Stimulated activated CD4-positive, alpha-beta T cell treated with anti-CD3 and anti-CD28 coated beads, Interleukin-4, amount 100 ng/mL, for 4 hours (primary cell): Measurements from ENCODE around the gene SUN2.

Experiments
- DNase-seq, 2 experiments: peaks; one replicate each; pipeline ENCODE4 v3.0.0-alpha.2; 2020

SUN2 gene

DNA sequence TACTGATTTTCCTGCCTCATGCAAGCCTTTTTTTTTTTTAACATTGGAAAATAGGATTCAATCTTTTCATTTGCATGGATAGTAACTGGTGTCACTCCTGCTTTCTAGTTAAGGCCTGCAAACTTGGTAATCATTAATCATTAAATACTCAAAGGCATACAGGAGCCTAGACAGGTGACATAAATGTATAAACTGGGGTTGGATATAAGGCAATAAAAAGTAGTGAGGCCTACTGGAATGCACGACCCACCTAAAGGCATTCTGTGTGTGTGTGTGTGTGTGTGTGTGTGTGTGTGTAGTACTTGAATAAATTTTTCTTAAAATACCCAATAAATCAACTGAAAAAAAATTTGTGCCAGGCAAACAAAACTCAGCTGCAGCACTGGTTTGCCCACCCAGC, 66.1 kb downstream of the SUN2 start:
- DNase-seq, result no peak

DNA sequence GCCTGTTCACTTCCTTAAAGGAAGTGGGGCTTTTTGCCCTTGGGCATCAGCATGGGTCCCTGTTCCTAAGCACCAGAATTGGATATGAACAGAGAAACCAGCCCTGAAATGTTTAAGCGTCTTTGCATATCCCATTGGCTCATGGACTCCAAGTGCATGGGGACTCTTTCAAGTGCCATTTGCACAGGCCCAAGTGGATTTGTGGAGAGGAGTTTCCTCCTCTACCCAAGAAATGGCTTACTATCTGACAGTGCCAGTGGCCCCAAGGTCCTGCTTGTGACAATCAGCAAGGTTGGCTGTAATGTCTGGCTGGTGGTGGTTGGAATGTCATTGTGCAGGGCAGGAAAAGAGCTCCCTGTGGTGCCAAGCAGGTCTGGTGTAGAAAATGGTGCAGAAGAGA, 70.0 kb downstream of the SUN2 start:
- no peak for DNase-seq

DNA sequence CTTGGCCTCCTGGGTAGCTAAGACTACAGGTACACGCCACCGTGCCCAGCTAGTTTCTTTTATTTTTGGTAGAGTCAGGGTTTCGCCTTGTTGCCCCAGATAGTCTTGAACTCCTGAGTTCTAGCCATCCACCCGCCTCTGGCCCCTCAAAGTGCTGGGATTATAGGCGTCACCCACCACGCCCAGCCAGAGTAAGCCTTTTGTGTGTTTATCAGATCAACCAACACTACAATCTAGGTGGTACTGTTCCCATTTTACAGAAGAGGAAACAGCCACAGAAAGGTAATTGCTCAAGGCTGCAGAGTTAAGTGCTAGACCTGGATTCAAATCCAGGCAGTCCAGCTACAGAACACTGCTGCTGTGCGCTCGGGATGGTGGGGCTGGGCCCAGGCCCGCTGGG, 70.9 kb downstream of the SUN2 start:
- DNase-seq, result no peak
